ES-I3 (cell line): Measurements from ENCODE around the gene PPP1R14C.

Source experiments
- H3K36me3 ChIP-seq: 2 replicates; pipeline ENCODE4 v1.6.1; 2013; ENCODE audit warnings: mild to moderate bottlenecking, low read length, control low read depth, moderate library complexity; ENCODE audit not compliant: insufficient read depth
- H3K4me1 ChIP-seq: 2 replicates; pipeline ENCODE4 v1.6.1; 2013; ENCODE audit warnings: mild to moderate bottlenecking, control low read depth, low read length; ENCODE audit not compliant: insufficient read depth
- H3K9ac ChIP-seq: 2 replicates; pipeline ENCODE4 v1.6.1; 2013; ENCODE audit warnings: low read depth, mild to moderate bottlenecking, low read length, moderate library complexity
- H3K9me3 ChIP-seq: 2 replicates; pipeline ENCODE4 v1.6.1; 2013; ENCODE audit warnings: mild to moderate bottlenecking, low read length, moderate library complexity; ENCODE audit not compliant: control insufficient read depth, insufficient read depth

Gene PPP1R14C

DNA sequence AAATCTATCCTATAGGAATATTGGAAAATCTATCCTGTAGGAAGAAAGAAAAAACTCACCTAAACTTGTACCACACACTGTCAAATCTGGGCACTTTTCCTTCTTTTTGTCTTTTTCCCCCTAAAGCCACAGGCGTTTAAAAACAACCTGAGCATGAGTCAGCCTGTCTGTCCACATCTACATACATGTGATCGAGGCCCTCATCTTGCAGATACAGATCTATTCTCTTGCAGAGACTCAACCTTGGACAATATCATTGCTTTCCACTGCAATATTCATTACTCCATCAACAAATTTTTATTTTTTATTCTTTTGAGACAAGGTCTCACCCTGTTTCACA lies 130.1 kb downstream of the PPP1R14C start:
- no peaks in the 10 kb centered on the region for H3K36me3 ChIP-seq
- H3K4me1 ChIP-seq = no peaks in the 10 kb centered on the region
- H3K9me3 ChIP-seq = no peaks in the 10 kb centered on the region
- no peak overlapping the region for H3K9ac ChIP-seq

DNA sequence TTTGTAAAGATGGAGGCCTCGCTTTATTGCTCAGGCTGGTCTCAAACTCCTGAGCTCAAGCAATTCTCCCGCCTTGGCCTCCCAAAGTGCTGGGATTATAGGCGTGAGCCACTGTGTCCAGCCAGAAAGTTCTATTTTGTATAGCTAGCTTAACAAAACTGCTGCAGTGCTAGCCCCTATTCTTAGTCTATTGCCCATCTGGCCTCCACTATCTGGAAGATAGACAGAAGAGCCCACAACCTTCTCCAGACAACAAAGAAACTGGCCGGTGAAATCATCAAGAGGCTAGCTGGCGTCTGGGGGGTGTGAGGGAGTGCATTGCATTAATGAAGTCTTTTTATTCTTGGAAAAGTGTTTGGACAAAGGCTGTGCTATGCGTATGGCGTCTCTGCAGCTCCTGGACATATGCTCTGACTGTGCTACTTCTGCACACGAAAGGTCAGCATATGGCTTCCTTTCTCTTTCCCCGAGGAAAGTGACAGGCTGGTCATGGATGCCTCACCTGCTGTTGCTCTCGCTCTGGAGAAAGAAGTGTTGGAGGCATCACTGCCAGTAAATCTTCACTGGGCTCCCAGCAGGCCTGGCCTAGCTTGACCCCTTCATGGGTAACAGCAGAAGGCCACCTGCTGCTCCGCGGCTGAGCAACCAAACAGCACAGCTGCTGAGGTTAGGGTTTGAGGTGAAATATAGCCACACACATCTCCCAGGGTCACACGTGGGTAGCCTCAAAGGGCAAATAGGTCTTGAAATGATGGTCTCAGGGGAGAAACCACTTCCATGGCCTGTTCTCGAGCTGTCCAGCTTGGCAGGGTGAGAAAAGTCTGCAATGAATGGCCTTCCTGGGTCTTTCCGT lies 130.8 kb downstream of the PPP1R14C start:
- Histone ChIP-seq H3K36me3 (no peaks in the 10 kb centered on the region), H3K9me3 (no peaks in the 10 kb centered on the region), H3K9ac (no peak overlapping the region), H3K4me1 (no peaks in the 10 kb centered on the region)

DNA sequence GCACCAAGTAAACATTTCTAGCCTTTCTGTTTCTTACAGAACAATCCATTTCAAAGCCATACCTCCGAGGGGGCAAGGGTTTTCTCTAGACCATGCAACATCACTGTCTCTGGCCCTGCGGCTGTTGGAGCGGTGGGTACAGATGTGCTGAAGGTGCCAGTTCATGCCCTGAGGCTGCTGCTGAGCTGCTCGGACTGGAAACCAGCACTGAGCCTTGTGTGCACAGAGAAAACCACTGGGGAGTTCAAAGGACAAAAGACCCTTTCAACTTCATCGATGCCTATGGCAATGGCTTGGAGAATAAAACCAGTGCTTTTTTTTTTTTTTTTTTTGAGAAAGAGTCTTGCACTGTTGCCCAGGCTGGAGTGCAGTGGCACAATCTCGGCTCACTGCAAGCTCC lies 132.6 kb downstream of the PPP1R14C start:
- Histone ChIP-seq H3K36me3 (no peaks in the 10 kb centered on the region), H3K9ac (no peak overlapping the region), H3K9me3 (no peaks in the 10 kb centered on the region), H3K4me1 (no peaks in the 10 kb centered on the region)

DNA sequence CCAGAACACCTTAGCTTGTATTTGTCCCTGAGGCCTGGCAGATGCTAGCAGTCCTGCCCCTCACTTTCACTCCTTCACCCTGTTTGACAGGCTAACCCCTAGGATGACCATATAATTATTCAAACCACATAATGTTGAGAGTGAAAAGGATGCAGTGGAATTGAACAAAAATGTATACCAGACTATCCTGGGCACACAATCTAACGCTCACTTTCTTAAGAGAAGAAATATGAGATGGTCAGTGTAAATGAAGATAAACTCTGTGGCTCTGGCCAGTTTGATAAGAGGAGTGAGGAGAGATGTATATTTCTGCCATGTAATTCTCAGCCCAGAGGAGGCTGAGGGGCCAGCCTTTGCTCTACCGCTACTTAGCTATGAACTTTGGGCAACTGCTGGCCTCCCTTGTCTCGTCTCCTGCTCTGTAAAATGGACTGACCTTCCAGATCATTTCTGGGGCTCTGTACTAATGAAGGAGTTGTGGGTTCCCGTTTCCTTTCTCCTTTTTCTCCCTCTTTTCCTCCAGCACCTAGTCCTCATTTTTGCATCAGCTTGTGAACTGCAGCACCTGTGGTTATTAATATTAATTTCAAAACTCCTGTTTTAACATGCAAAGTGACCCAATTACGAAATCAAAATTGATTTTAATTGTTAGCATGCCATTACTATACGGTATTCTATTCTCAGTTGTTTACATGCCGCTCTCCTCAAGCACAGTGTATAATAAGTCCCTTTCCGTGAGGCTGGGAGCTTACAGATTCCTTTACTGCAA lies 133.5 kb downstream of the PPP1R14C start:
- Histone ChIP-seq H3K9me3 (no peaks in the 10 kb centered on the region), H3K4me1 (no peaks in the 10 kb centered on the region), H3K9ac (no peak overlapping the region), H3K36me3 (no peaks in the 10 kb centered on the region)

- H3K9ac ChIP-seq = no peak overlapping the region
- H3K36me3 ChIP-seq = no peaks in the 10 kb centered on the region
- no peaks in the 10 kb centered on the region for H3K4me1 ChIP-seq
- no peaks in the 10 kb centered on the region for H3K9me3 ChIP-seq
These were observed 134.3 kb downstream of the PPP1R14C start for GRCh38 chr6:150276937-150277742.

GRCh38 chr6:150279533-150279932 lies 136.7 kb downstream of the PPP1R14C start:
- Histone ChIP-seq H3K9me3 (no peaks in the 10 kb centered on the region), H3K9ac (no peak overlapping the region), H3K36me3 (no peaks in the 10 kb centered on the region), H3K4me1 (no peaks in the 10 kb centered on the region)

GRCh38 chr6:150280703-150281102 lies 137.9 kb downstream of the PPP1R14C start:
- no peaks in the 10 kb centered on the region for H3K4me1 ChIP-seq
- no peak overlapping the region for H3K9ac ChIP-seq
- H3K36me3 ChIP-seq = no peaks in the 10 kb centered on the region
- H3K9me3 ChIP-seq = no peaks in the 10 kb centered on the region

DNA sequence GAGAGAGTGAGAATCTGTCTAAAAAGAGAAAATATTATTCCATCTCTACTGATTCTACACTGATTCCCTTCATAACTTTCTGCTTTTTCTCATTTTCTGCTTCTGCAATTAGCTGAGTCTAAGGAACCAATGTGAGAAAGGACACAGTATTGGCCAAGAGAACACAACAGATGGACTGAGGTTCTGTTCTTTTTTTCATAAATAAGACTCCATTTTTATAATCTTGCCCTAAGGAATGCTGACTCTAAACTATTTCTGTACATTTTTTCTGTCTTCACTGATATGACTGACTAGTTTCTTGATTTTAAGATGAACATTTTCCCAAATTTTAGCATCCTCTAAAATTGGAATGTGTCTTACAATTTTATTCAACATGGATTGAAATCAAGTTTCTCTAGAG lies 138.9 kb downstream of the PPP1R14C start:
- Histone ChIP-seq H3K4me1 (no peaks in the 10 kb centered on the region), H3K9ac (no peak overlapping the region), H3K9me3 (peaks cover 5% of the 10 kb centered on the region; the same call in 1 of the 2 replicates), H3K36me3 (no peaks in the 10 kb centered on the region; the same call in 1 of the 2 replicates)

DNA sequence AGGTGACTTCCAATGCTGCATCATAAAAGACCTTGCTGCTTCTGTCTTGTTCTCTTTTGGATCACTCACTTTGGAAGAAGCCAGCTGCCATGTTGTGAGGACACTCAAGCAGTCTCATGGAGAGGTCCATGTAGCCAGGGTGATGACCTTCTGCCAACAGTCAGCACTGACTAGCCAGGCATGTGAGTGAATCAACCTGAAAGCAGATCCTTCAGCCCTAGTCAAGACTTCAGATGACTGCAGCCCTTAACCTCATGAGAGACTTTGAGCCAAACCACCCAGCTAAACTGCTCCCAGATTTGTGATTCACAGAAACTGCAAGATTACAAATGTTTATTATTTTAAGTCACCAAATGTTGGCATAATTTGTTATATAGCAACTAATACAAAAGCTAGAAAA lies 140.0 kb downstream of the PPP1R14C start:
- Histone ChIP-seq H3K9ac (no peak overlapping the region), H3K4me1 (no peaks in the 10 kb centered on the region), H3K36me3 (no peaks in the 10 kb centered on the region; the same call in 1 of the 2 replicates), H3K9me3 (peaks cover 5% of the 10 kb centered on the region; the same call in 1 of the 2 replicates)

GRCh38 chr6:150286460-150286859 lies 143.6 kb downstream of the PPP1R14C start:
- Histone ChIP-seq H3K36me3 (no peaks in the 10 kb centered on the region; the same call in 1 of the 2 replicates), H3K9me3 (peaks cover 5% of the 10 kb centered on the region; the same call in 1 of the 2 replicates), H3K4me1 (no peaks in the 10 kb centered on the region), H3K9ac (no peak overlapping the region)

DNA sequence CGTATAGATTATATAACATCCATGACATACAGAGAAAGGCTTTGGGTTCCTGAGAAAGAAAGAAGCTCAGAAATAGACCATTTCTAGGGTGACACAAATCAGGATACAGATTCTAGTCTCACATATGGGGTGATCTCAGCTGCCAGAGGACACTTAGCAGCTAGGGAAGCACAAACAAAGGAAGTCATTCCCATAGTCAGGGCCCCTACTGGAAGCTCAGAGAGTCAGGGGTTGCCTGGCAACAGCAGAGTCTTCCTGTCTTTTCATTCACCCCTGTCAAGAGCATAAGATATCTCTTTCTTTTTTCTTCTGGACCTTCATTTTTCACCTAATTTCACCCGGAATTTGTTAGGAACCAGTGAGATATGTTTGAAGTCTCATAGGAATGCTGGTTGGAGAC lies 144.1 kb downstream of the PPP1R14C start:
- H3K36me3 ChIP-seq = no peaks in the 10 kb centered on the region; the same call in 1 of the 2 replicates
- H3K4me1 ChIP-seq = no peaks in the 10 kb centered on the region
- no peak overlapping the region for H3K9ac ChIP-seq
- peaks cover 5% of the 10 kb centered on the region; the same call in 1 of the 2 replicates for H3K9me3 ChIP-seq

- Histone ChIP-seq H3K9me3 (peaks cover 5% of the 10 kb centered on the region; the same call in 1 of the 2 replicates), H3K4me1 (no peaks in the 10 kb centered on the region), H3K9ac (no peak overlapping the region), H3K36me3 (no peaks in the 10 kb centered on the region; the same call in 1 of the 2 replicates)
These were observed 145.6 kb downstream of the PPP1R14C start for GRCh38 chr6:150288456-150288855.

- H3K9me3 ChIP-seq = peaks cover 5% of the 10 kb centered on the region; the same call in 1 of the 2 replicates
- no peaks in the 10 kb centered on the region; the same call in 1 of the 2 replicates for H3K36me3 ChIP-seq
- no peaks in the 10 kb centered on the region for H3K4me1 ChIP-seq
- no peak overlapping the region for H3K9ac ChIP-seq
These were observed 146.7 kb downstream of the PPP1R14C start for GRCh38 chr6:150289454-150290071.

- Histone ChIP-seq H3K4me1 (no peaks in the 10 kb centered on the region), H3K36me3 (no peaks in the 10 kb centered on the region; the same call in 1 of the 2 replicates), H3K9ac (no peak overlapping the region), H3K9me3 (peaks cover 5% of the 10 kb centered on the region; the same call in 1 of the 2 replicates)
These were observed 147.6 kb downstream of the PPP1R14C start for GRCh38 chr6:150290429-150290828.
